ENCODE measurements around the gene ITGAV.

The ITGAV gene

GRCh38 chr2:186717320-186718007 lies 127.6 kb downstream of the ITGAV start:
- DNase-seq (ENCODE audit: low read depth): no peak

- DNase-seq (ENCODE audit: low read depth): no peak
Observed at GRCh38 chr2:186718122-186718521, 128.3 kb downstream of the ITGAV start.

- DNase-seq (ENCODE audit: low read depth): no peak
Observed at GRCh38 chr2:186718903-186719302, 129.0 kb downstream of the ITGAV start.

- DNase-seq (ENCODE audit: low read depth): no peak
Observed at GRCh38 chr2:186721956-186722355, 132.1 kb downstream of the ITGAV start.

- DNase-seq (ENCODE audit: low read depth): no peak
Observed at GRCh38 chr2:186724736-186725135, 134.9 kb downstream of the ITGAV start.

GRCh38 chr2:186725783-186726182 lies 135.9 kb downstream of the ITGAV start:
- no peak for DNase-seq (ENCODE audit: low read depth)

- DNase-seq (ENCODE audit: low read depth): no peak
Observed at GRCh38 chr2:186726938-186727337, 137.1 kb downstream of the ITGAV start.

- no peak for DNase-seq (ENCODE audit: low read depth)
Observed at GRCh38 chr2:186728631-186729030, 138.8 kb downstream of the ITGAV start.
